Measurements from ENCODE around the gene BRD3OS. TPM values are rescaled to one million over a fixed set of nuclear protein-coding genes. Genes with fewer than 3 reads are reported as not detected.

Gene BRD3OS
- total and polyA plus RNA-seq, 2 of the 13 experiments (the other 11 are each of a cell fraction or from before 2014, with no cell fraction given) = 4.9 to 5.7 TPM

- BruUV-seq (replicated peaks) = no TSS peak
- Histone ChIP-seq H3K27ac (ENCODE audit: extremely low read length, insufficient read depth, low read length) (no peak overlapping the region), H3K9ac (ENCODE audit: insufficient read depth, low read depth, low read length) (0 out of 2 replicates have a peak overlapping the region, but pooled peaks have one; percentile 14), H2AFZ (ENCODE audit: low read length) (no peak overlapping the region), H3K9me3 (ENCODE audit: low read length) (no peaks in the 10 kb centered on the region), H3K79me2 (ENCODE audit: insufficient read depth, low read length) (no peaks in the 10 kb centered on the region), H3K4me2 (ENCODE audit: low read depth, low read length) (peak overlapping the region; percentile 55), H3K4me3 (replicated peaks in 1 of 3; ENCODE audit: insufficient read depth in 1 of 3, low read depth in 2 of 3, low read length in 3 of 3) (0 out of 6 replicates have a peak overlapping the region, but pooled peaks of 1 of the 3 experiments have one; percentile 17), H3K36me3 (replicated peaks in 1 of 2; ENCODE audit: control insufficient read depth in 1 of 2, insufficient read depth in 2 of 2, low read length in 2 of 2) (peaks cover 6 to 22% of the 10 kb centered on the region in 2 experiments; a peak in 3 of 5 replicates), H4K20me1 (ENCODE audit: insufficient read depth, low read length) (no peaks in the 10 kb centered on the region), H3K27me3 (ENCODE audit: control insufficient read depth in 1 of 2, insufficient read depth in 2 of 2, low read length in 2 of 2) (no peaks in the 10 kb centered on the region), H3K4me1 (ENCODE audit: insufficient read depth, low read length) (peaks cover 29% of the 10 kb centered on the region)
- intact Hi-C loops (cut with micrococcal nuclease; ENCODE audit: unreplicated experiment) = loop anchor here (5.0 kb wide), 1 partner anchor 39 kb away; the partner anchor contains the start of gene BRD3
- WGBS (ENCODE audit: low lambda C conversion rate) = 35% methylated on average over 15 of the region's 22 CpGs
- in situ Hi-C loops (cut with HindIII; ENCODE audit: extremely low pct_ligation_motif_present, low pct_unique_long_range_greater_than_20kb) = no loop called here
- DNase-seq (ENCODE audit: low spot score) (peak; percentile 29), FAIRE-seq (peak; percentile 75), ATAC-seq (peak; percentile 18)
- ChIA-PET POLR2A (no interaction called here), CTCF (ENCODE audit: low intra/inter-chr PET ratio, low total read pairs) (no interaction called here)
- TF ChIP-seq XRCC5 (optimal IDR thresholded peaks at IDR 0.05; ENCODE audit: low read length) (peak; percentile 24), BORCS8-MEF2B (CRISPR knock-in tag; IDR thresholded peaks at IDR 0.05) (no peak; the same call in 1 of the 2 replicates), ZC3H13 (CRISPR knock-in tag; IDR thresholded peaks at IDR 0.05) (peak; percentile 35; the same call in 1 of the 2 replicates), POLR2G (IDR thresholded peaks at IDR 0.05; ENCODE audit: low read depth, low read length) (peak; percentile 4; the same call in 1 of the 2 replicates), ZNF687 (CRISPR knock-in tag; IDR thresholded peaks at IDR 0.05) (peak; percentile 70), ZNF737 (CRISPR knock-in tag; IDR thresholded peaks at IDR 0.05; ENCODE audit: borderline replicate concordance) (no peak), HOXA3 (CRISPR knock-in tag; IDR thresholded peaks at IDR 0.05) (peak; percentile 37; the same call in 1 of the 2 replicates), ZFY (CRISPR knock-in tag; IDR thresholded peaks at IDR 0.05) (peak; percentile 29; the same call in 1 of the 2 replicates), HNF4G (IDR thresholded peaks at IDR 0.05; ENCODE audit: borderline replicate concordance, low read depth, low read length) (peak; percentile 44; the same call in 1 of the 2 replicates), HNF4G (CRISPR knock-in tag; IDR thresholded peaks at IDR 0.05; ENCODE audit: borderline replicate concordance, low read depth) (no peak), TMF1 (CRISPR knock-in tag; IDR thresholded peaks at IDR 0.05; ENCODE audit: low read depth) (0 out of 2 replicates have a peak, but pooled peaks have one; percentile 27), RNF219 (CRISPR knock-in tag; IDR thresholded peaks at IDR 0.05) (no peak), TFAP4 (IDR thresholded peaks at IDR 0.05; ENCODE audit: borderline replicate concordance, low read depth) (peak; percentile 59; the same call in 1 of the 2 replicates), MXI1 (IDR thresholded peaks at IDR 0.05; ENCODE audit: borderline replicate concordance, low read depth, low read length) (0 out of 3 replicates have a peak, but pooled peaks have one; percentile 37), ZNF883 (CRISPR knock-in tag; IDR thresholded peaks at IDR 0.05; ENCODE audit: not compliant biosample characterization) (peak; percentile 24), HNF4A (CRISPR knock-in tag; IDR thresholded peaks at IDR 0.05) (peak; percentile 65), RELA (CRISPR knock-in tag; IDR thresholded peaks at IDR 0.05) (no peak)
These were observed 3.4 kb downstream of the BRD3OS start for GRCh38 chr9:134028575-134029247.
